Upper lobe of left lung (tissue), 4 donors: Measurements from ENCODE around the gene FBXW8.

Experiments
- CTCF ChIP-seq, 6 experiments: fragments of 450-650 bp in 4 of 6; fragments of 200-600 bp in 2 of 6; sonication (generic) in 2 of 6; IDR thresholded peaks; one replicate each; pipeline ENCODE4 v1.5.1; 2016 to 2019; ENCODE audit warnings: antibody characterized with exemption in 6 of 6
- POLR2A ChIP-seq, 4 donors: fragments of 450-650 bp; IDR thresholded peaks; one replicate each; pipeline ENCODE4 v1.5.1; 2016 to 2017; ENCODE audit warnings: antibody characterized with exemption in 4 of 4, mild to moderate bottlenecking in 2 of 4

GRCh38 chr12:117017807-117018206, 107.1 kb downstream of the FBXW8 start:
- no peak for TF ChIP-seq CTCF (IDR thresholded peaks at IDR 0.05)
- no peak for TF ChIP-seq POLR2A (IDR thresholded peaks at IDR 0.05)
